Activated naive CD8-positive, alpha-beta T cell treated with anti-CD3 and anti-CD28 coated beads, Interleukin-2, amount 50 U/mL, for 16 hours (primary cell): ENCODE data around the gene RUSC2.
"Not testable (repeated sequence)": the region's sequence is repeated elsewhere in the genome, so short reads cannot be mapped to it uniquely, and the experiment has no call there.

ENCODE experiments used
- DNase-seq: peaks from one replicate; pipeline ENCODE4 v3.0.0-alpha.2; 2020; ENCODE audit warnings: low read depth, low spot score

RUSC2 gene

GRCh38 chr9:35490910-35491465, 1.1 kb downstream of the RUSC2 start:
- no peak for DNase-seq

- not testable (repeated sequence) for DNase-seq
These were observed 3.2 kb downstream of the RUSC2 start for GRCh38 chr9:35493119-35493518.

GRCh38 chr9:35495984-35496383, 6.1 kb downstream of the RUSC2 start:
- no peak for DNase-seq

GRCh38 chr9:35498245-35498644, 8.3 kb downstream of the RUSC2 start:
- not testable (repeated sequence) for DNase-seq

- DNase-seq, result no peak
These were observed 9.3 kb downstream of the RUSC2 start for GRCh38 chr9:35499029-35499700.

- DNase-seq, result no peak
These were observed 9.8 kb downstream of the RUSC2 start for GRCh38 chr9:35499701-35500030.

- no peak for DNase-seq
These were observed 10.3 kb downstream of the RUSC2 start for GRCh38 chr9:35500130-35500748.

- no peak for DNase-seq
These were observed 12.0 kb downstream of the RUSC2 start for GRCh38 chr9:35501946-35502345.

GRCh38 chr9:35506359-35506758, 16.4 kb downstream of the RUSC2 start:
- DNase-seq, result no peak

GRCh38 chr9:35508069-35508468, 18.2 kb downstream of the RUSC2 start:
- no peak for DNase-seq

- DNase-seq, result no peak
These were observed 20.5 kb downstream of the RUSC2 start for GRCh38 chr9:35510383-35510753.

- no peak for DNase-seq
These were observed 21.0 kb downstream of the RUSC2 start for GRCh38 chr9:35510754-35511428.

- no peak for DNase-seq
These were observed 21.5 kb downstream of the RUSC2 start for GRCh38 chr9:35511453-35511852.

GRCh38 chr9:35515766-35516165, 25.9 kb downstream of the RUSC2 start:
- no peak for DNase-seq

- no peak for DNase-seq
These were observed 26.6 kb downstream of the RUSC2 start for GRCh38 chr9:35516479-35516878.

- no peak for DNase-seq
These were observed 27.2 kb downstream of the RUSC2 start for GRCh38 chr9:35517131-35517530.

- DNase-seq, result no peak
These were observed 27.8 kb downstream of the RUSC2 start for GRCh38 chr9:35517552-35518224.

GRCh38 chr9:35518225-35518821, 28.4 kb downstream of the RUSC2 start:
- DNase-seq, result no peak

GRCh38 chr9:35518981-35519679, 29.2 kb downstream of the RUSC2 start:
- no peak for DNase-seq

- DNase-seq, result no peak
These were observed 29.9 kb downstream of the RUSC2 start for GRCh38 chr9:35519692-35520363.

- no peak for DNase-seq
These were observed 30.4 kb downstream of the RUSC2 start for GRCh38 chr9:35520364-35520710.
